ENCODE measurements around the gene GNAS. TPM values are rescaled to one million over a fixed set of nuclear protein-coding genes. Genes with fewer than 3 reads are reported as not detected.

The GNAS gene
- total RNA-seq, 4 donors from 2014 or later: 2,457 to 5,038 (median 3,494) TPM

- Histone ChIP-seq H3K27ac (no peak overlapping the region), H3K9me3 (no peaks in the 10 kb centered on the region), H3K36me3 (no peaks in the 10 kb centered on the region), H3K27me3 (peaks cover 7% of the 10 kb centered on the region), H3K4me3 (replicated peaks in 1 of 3) (no peak overlapping the region), H3K4me1 (peaks cover 6 to 25% of the 10 kb centered on the region in 2 donors)
- intact Hi-C loops (cut with DNase I): loop anchor here (10.0 kb wide), 1 partner anchor 199 kb away; the partner anchor contains the start of gene STX16
- 62 to 63% methylated on average over 23 to 28 of the region's 63 CpGs for WGBS, 2 donors
- no peak for DNase-seq
- TF ChIP-seq CTCF (IDR thresholded peaks at IDR 0.05) (no peak), POLR2A (IDR thresholded peaks at IDR 0.05) (no peak)
Measured at GRCh38 chr20:58853976-58854637, 1.6 kb downstream of the GNAS start.

- peaks cover 7% of the 10 kb centered on the region for H3K27me3 ChIP-seq
- intact Hi-C loops (cut with DNase I): loop anchor here (10.0 kb wide), 1 partner anchor 200 kb away; the partner anchor contains the start of gene STX16
- no peak for DNase-seq
- H3K27ac ChIP-seq: no peak overlapping the region
- TF ChIP-seq POLR2A (IDR thresholded peaks at IDR 0.05) (no peak), CTCF (IDR thresholded peaks at IDR 0.05) (no peak)
- H3K9me3 ChIP-seq: no peaks in the 10 kb centered on the region
- peaks cover 6 to 25% of the 10 kb centered on the region in 2 donors for H3K4me1 ChIP-seq
- WGBS, 2 donors: 54 to 65% methylated on average over 35 to 47 of the region's 75 CpGs
- no peaks in the 10 kb centered on the region for H3K36me3 ChIP-seq
- no peak overlapping the region for H3K4me3 ChIP-seq (replicated peaks in 1 of 3)
Measured at GRCh38 chr20:58854638-58855471, 2.3 kb downstream of the GNAS start.

GRCh38 chr20:58855506-58856389 lies 3.2 kb downstream of the GNAS start:
- Histone ChIP-seq H3K4me3 (replicated peaks in 1 of 3) (no peak overlapping the region), H3K36me3 (no peaks in the 10 kb centered on the region), H3K27me3 (peaks cover 7% of the 10 kb centered on the region), H3K27ac (no peak overlapping the region), H3K9me3 (no peaks in the 10 kb centered on the region), H3K4me1 (peaks cover 6 to 25% of the 10 kb centered on the region in 2 donors)
- 48 to 64% methylated on average over 47 to 52 of the region's 57 CpGs for WGBS, 2 donors
- TF ChIP-seq CTCF (IDR thresholded peaks at IDR 0.05) (no peak), POLR2A (IDR thresholded peaks at IDR 0.05) (no peak)
- intact Hi-C loops (cut with DNase I): loop anchor here (10.0 kb wide), 1 partner anchor 201 kb away; the partner anchor contains the start of gene STX16
- no peak for DNase-seq

- Histone ChIP-seq H3K4me1 (no peaks in the 10 kb centered on the region), H3K27me3 (no peaks in the 10 kb centered on the region), H3K9me3 (no peaks in the 10 kb centered on the region), H3K27ac (no peak overlapping the region), H3K36me3 (no peaks in the 10 kb centered on the region), H3K4me3 (replicated peaks in 1 of 3) (no peak overlapping the region)
- 75 to 84% methylated on average over 7 of the region's 7 CpGs for WGBS, 2 donors
- TF ChIP-seq POLR2A (IDR thresholded peaks at IDR 0.05) (no peak), CTCF (IDR thresholded peaks at IDR 0.05) (no peak)
- DNase-seq: no peak
- intact Hi-C loops (cut with DNase I): no loop called here
Measured at GRCh38 chr20:58863044-58863790, 10.7 kb downstream of the GNAS start.

Measured in thyroid gland (tissue), 4 donors.